COR-L47 (cell line): Measurements from ENCODE around the gene CCNY.
A peak's percentile ranks its signal among the peaks of the same experiment; 100 is the strongest.
"Not testable (repeated sequence)": the region's sequence is repeated elsewhere in the genome, so short reads cannot be mapped to it uniquely, and the experiment has no call there.

Source experiments
- DNase-seq: peaks from one replicate; lab custom pipeline; 2025; lab: John Stamatoyannopoulos, UW

The CCNY gene

DNA sequence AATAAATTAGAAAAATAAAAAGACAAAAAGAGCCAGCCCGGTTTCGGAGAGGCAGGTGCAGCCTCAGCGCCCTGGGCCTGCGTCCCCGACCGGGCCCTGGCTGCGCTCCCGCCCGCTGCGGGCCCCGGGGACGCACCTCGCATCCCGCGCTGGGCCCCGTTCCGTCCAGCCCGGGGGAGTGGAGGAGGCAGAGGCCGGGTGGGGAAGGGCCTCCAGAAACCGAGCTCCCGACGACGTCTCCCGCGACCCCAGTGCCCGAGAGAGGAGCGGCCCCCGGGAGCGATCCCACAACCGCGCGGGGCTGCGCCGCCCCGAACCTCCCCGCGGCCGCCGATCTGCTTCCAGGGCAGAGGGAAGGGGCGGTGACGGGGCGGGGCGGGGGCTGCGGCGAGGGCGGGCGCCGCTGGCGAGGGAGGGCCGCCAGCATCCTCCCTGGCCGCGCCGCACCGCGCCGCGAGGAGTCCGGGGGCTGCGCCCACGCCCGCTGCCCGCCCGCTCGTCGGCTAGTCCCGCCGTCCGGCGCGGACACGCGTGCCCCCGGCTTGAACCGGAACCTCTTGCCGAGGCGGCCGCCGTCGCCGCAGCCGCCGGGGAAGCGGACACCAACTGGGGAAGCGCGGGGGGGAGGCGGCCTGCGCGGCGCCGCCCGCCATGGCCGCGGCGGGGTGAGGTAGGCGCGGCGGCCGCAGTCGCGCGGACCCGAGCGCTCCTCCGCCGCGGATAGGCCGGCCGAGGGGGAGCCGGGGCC is at the start of gene CCNY:
Gene CCNY, plus strand, starts transcription at position 426 of the 748 bp plus-strand sequence. CDS start 545 bp downstream, outside the sequence.
- DNase-seq = peak; percentile 10

DNA sequence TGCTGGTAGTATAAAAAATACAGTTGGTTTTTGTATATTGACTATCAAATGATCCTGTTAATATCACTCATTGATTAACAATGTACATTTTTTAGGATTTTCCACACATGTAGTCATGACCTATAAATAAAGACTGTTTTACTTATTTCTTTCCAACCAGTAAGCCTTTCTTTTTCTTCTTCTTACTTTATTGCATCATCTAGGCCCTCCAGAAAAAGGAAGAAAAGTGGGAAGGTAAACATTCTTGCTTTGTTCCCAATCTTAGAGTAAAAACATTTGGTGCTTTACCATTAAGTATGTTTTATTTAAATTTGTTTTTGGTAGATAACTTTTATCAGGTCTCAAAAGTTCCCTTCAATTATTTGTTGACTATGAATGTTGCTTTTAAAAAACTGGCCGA is 47.1 kb upstream of the CCNY start:
- no peak for DNase-seq

DNA sequence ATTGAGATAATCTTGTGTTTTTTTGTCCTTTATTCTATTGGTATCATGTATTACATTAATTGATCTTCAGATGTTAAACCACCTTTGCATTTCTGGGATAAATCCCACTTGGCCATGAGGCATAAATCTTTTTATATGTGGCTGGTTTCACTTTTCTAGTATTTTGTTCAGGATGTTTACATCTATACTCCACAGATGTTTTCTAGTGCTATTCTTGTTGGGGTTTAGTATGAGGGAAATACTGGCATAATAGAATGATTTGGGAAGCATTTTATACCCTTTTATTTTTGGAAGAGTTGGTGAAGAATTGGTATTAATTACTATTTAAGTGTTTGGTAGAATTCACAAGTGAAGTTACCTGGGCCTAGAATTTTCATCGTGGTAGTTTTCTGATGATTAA is 41.8 kb upstream of the CCNY start:
- no peak for DNase-seq

GRCh38 chr10:35299016-35299415 is 37.3 kb upstream of the CCNY start:
- DNase-seq = no peak

DNA sequence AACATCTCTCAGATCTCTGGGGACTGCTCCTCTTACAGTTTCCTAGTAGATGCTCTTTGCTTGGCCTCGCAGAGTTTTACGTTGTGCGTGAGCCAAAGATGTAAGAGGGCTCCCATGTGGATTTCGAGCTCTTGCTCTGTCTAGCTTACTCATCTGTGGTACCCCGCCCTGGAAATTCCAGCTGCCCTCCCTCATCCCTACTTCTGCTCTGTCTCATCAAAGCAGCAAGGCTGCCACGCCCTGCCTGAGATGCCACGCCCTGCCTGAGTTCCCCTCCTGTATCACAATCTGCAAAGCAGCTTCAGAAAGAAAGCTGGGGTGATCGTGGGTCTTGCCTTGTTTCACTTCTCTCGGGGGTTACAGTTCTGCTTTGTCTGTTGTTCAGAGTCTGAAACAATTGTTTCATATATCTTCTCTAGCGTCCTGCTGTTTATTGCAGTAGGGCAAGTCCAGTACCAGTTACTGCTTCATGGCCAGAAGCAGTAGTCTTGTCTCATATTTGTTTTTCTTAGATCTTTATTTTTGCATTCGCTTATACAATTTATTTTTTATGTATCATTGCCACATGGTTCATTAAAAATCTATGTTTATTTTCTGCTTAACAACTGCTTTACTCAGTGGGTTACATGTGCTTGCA is 36.1 kb upstream of the CCNY start:
- DNase-seq = no peak

GRCh38 chr10:35304649-35305048 is 31.7 kb upstream of the CCNY start:
- DNase-seq = no peak

- no peak for DNase-seq
Observed at GRCh38 chr10:35306852-35307251, 29.5 kb upstream of the CCNY start.

DNA sequence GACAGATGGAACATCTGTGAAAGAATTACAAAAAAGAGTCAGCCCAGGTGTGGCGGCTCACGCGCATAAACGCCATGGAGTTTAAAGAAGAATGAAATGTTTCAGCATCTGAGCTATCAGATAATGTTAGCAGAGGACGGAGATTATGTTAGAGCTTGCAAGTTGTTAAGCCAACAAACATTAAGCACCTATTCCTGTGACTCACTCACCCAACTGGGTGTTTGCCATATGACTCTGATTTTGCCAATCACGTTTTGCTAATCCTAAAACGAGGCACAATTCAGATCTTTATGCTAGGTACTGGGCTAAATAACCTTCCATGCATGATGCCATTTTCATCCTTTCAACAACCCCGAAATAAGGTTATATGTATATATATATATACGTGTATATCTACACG is 29.0 kb upstream of the CCNY start:
- DNase-seq = no peak

DNA sequence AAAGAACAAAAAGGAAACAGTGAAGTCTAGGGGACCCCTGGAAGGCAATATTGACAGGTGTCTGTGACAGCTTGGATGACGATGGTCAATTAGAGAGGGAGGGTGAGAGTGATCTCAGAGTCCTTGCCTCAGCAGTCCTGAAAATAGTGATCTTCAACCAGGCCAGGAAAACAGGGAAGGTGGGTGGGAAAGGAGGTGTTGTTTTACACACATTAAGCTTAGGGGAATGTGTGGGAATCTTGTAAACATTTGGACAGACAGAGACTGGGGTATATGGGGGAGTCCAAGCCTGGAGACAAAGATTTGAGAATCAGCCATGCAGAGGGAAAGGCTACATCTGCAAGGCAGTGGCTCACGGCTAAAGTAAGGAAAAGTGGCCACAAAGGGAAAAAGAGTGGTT is 27.5 kb upstream of the CCNY start:
- DNase-seq = no peak

DNA sequence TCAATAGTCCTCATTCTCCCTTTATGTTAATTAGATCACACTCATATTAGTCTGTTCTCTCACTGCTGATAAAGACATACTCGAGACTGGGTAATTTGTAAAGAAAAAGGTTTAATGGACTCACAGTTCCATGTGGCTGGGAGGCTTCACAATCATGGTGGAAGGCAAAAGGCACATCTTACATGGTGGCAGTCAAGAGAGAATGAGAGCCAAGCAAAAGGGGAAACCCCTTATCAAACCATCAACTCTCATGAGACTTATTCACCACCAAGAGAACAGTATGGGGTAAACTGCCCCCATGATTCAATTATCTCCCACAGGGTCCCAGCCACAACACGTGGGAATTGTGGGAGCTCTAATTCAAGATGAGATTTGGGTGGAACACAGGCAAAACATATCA is 22.2 kb upstream of the CCNY start:
- not testable (repeated sequence) for DNase-seq

- not testable (repeated sequence) for DNase-seq
Observed at GRCh38 chr10:35315235-35315634, 21.1 kb upstream of the CCNY start.

DNA sequence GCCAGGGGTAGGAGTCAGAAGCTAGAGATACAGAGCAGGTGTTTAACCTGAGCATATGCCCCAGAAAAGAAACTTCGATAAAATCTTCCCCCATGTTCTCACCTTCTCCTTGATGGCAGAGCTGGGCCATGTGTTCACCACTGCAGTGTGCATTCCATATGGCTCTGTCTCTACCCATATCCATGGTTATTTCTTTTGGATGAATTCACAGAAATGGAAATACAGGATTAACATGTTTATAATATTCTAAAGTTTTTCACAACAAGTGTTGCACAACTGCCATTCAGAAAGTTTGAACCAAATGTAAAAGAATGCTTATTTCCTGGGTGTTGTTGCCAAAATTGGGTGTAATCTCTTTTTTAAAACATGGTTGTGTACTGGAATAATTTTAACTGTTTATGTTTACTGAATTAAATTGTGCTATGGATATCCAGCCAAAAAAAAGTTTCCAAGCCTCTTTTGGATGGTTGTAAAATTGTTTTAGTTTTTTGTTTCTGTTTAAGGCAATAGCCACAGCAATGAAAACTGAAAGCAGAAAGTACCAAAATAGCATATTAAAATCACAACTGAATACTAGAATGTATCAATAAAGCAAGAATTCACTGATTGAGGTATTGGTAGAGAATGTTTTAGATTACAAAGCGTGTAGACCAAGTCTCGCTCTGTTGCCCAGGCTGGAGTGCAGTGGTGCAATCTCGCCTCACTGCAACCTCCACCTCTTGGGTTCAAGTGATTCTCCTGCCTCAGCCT is 19.9 kb upstream of the CCNY start:
- DNase-seq = no peak

- no peak for DNase-seq
Observed at GRCh38 chr10:35318551-35318950, 17.8 kb upstream of the CCNY start.

DNA sequence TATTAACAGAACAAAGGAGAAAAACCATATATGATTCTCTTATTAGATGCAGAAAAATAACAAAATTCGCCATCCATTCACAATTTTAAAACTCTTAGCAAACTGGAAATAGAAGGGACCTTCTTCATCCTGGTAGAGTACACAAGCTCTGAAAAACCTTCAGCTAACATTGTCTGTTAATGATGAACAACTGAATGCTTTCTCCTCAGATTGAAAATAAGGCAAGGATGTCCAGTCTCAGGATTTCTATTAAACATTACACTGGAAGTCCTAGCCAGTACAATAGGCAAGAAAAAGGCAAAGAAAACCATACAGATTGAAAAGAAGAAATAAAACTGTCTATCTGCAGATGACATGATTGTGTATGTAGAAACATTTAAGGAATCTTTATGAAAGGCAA is 16.0 kb upstream of the CCNY start:
- DNase-seq = no peak

DNA sequence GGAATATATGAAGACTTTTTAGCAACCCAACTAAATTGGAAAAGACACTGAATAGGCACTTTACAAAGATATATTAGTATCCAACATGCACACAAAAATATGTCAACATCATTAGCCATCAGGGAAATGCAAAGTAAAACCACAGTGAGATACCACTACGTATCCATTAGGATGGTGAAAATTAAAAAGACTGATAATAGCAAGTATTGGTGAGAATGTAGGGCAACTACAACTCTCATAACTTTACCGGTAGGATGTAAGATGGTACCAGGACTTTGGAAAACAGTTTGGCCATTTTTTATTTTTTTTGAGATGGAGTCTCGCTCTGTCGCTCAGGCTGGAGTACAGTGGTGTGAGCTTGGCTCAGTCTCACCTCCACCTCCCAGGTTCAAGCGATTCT is 13.7 kb upstream of the CCNY start:
- DNase-seq = no peak

DNA sequence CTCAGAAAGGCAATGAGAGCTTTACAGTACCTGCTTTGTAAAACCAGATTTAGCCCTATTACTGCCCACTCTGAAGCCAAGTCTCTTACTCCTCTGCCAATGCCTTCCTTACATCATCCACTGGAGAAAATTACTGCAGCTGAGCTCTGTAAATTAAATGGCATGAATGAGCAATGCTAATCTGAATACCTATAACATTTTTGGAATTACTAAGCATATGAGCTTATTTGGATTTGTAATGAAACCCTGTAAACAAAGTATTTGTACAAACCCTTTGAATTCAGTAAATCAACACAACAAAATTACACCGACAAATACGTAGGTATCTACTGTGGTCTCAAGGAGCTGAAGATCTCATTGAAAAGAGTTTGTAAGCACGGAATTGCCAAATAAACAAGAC is 12.1 kb upstream of the CCNY start:
- DNase-seq = no peak

DNA sequence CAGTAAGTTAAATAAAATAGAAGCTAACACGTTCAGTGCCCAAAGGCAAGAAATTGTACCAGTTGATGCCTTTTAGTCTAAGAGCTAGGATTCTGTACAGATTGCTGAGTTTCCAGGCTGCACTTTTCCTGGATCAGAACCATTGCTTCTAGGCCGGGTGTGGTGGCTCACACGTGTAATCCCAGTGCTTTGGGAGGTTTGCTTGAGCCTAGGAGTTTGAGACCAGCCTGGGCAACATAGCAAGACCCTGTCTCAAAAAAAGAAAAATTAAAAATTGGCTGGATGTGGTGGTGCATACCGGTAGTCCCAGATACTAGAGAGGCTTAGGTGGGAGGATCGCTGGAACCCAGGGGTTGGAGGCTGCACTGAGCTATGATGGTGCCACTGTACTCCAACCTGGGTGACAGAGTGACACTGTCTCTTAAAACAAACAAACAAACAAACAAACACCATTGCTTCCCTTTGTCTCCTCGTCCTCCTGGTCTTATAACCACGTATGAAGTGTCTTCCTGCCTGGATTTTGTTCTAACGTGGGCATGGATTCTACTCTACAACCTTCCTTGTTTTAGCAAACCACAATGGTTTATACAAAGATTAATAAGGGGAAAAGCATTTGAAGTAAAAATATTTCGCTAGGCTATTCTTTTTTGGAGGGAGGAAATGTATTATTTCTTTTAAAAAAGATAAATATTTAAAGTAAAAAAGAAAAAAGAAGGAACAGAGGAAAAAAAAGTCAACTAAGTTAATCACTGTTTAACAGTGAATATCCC is 9.7 kb upstream of the CCNY start:
- no peak for DNase-seq

GRCh38 chr10:35327790-35328403 is 8.4 kb upstream of the CCNY start:
- DNase-seq = no peak

GRCh38 chr10:35328404-35329037 is 7.8 kb upstream of the CCNY start:
- DNase-seq = no peak

DNA sequence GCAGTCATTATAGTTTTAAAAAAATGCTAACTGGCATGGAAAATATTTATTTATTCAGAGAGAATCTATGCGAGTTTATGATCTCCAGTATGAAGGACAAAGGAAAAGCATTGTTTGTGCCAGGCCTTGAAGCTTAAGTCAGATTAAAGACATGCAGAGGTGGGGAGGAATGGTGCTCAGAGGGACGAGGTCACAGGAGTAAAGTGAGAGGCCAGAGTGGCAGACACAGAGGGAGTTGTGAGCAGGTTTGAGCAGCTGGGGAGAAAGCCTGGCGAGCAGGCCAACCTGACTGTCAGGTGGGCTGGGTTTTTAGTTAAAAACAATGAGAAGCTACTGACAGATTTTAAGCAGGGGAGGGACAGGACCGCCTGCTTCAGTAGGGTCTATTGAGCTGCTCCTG is 6.8 kb upstream of the CCNY start:
- no peak for DNase-seq

GRCh38 chr10:35331894-35332640 is 4.2 kb upstream of the CCNY start:
- no peak for DNase-seq
